ENCODE measurements around the gene MARVELD1.

DNA sequence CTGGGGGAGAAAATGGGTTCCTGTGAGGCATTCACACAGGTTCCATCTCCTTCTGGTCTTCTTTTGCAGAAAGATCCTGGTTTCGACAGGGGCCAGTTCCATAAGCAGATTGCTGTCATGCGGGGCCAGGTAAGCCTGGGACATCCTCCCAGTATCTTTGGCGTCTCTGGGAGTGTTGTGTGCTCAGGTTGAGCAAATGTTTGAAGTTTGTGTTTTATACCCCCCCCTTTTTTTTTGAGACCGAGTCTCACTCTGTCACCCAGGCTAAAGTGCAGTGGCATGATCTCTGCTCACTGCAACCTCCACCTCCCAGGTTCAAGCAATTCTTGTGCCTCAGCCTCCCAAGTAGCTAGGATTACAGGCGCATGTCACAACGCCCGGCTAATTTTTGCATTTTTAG, 46.5 kb upstream of the MARVELD1 start:
- TF ChIP-seq, protein P1, sequence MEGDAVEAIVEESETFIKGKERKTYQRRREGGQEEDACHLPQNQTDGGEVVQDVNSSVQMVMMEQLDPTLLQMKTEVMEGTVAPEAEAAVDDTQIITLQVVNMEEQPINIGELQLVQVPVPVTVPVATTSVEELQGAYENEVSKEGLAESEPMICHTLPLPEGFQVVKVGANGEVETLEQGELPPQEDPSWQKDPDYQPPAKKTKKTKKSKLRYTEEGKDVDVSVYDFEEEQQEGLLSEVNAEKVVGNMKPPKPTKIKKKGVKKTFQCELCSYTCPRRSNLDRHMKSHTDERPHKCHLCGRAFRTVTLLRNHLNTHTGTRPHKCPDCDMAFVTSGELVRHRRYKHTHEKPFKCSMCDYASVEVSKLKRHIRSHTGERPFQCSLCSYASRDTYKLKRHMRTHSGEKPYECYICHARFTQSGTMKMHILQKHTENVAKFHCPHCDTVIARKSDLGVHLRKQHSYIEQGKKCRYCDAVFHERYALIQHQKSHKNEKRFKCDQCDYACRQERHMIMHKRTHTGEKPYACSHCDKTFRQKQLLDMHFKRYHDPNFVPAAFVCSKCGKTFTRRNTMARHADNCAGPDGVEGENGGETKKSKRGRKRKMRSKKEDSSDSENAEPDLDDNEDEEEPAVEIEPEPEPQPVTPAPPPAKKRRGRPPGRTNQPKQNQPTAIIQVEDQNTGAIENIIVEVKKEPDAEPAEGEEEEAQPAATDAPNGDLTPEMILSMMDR (IDR thresholded peaks at IDR 0.05), result no peak
- TF ChIP-seq POLR2A (IDR thresholded peaks at IDR 0.05), result no peak

Measured in body of pancreas (tissue), 4 donors.